HG03280 (cell line): ENCODE measurements around the gene CEP95.
"Not testable (repeated sequence)": the region's sequence is repeated elsewhere in the genome, so short reads cannot be mapped to it uniquely, and the experiment has no call there.

Source experiments
- ATAC-seq: cut with Tn5 transposase; IDR thresholded peaks from one replicate; pipeline ENCODE4 v1.9.1; 2021; ENCODE audit warnings: mild to moderate bottlenecking, moderate library complexity; ENCODE audit not compliant: unreplicated experiment

The CEP95 gene

DNA sequence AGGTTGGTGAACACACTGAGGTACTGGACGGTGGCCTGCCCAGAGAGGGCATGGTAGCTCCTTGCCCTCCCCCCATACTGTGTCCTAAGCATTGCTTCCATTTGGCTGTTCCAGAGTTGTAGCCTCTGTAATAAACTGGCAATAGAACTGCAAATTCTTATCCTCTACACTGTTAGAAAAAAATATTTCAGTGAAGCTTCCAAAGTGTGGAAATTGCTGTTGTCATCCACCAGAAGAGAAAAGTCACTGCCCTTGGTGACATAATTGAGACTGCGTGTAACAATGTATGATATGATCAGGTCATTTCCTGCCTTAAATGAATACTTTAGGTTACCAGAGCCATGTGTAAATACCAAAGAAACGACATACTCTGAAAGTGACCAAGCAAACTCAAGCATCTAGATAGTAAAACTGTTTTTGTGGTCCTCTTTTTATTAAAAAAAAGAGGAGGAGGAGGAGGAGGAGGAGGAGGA lies 65.9 kb downstream of the CEP95 start:
- no peak for ATAC-seq

DNA sequence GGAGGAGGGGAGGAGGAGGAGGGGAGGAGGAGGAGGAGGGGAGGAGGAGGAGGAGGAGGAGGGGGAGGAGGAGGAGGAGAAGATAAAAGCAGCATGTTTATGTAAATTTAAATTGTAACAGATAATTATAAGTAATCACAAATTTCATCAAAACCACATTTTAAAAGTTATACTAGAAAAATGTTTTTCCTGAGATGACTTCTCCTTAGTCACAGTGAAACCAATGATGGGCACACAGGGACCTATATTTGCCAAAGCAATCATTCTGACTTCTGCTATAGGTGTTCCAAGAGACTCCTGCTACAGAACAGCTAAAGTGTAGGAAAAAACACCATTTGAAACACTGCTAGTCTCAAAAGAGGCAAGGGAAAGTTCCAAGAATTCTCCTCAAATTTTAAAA lies 66.4 kb downstream of the CEP95 start:
- ATAC-seq, result no peak

DNA sequence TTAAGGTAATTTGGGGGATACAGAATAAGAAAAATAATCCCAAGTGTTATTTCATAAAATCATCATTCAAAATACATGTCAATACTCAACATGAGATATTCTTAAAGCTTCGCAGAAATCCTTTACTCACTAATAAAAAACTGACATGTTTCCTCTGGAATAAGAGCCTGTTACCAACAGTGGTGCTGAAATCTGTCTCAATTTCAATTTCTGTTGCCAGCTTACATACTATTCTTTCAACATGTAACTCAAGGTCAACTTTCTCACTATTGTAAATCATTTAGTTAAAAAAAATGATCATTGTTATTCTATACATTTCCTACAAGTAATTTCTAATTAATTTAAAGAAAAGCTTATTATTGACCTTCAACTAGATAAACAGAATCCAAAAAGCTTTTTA lies 67.9 kb downstream of the CEP95 start:
- no peak for ATAC-seq

DNA sequence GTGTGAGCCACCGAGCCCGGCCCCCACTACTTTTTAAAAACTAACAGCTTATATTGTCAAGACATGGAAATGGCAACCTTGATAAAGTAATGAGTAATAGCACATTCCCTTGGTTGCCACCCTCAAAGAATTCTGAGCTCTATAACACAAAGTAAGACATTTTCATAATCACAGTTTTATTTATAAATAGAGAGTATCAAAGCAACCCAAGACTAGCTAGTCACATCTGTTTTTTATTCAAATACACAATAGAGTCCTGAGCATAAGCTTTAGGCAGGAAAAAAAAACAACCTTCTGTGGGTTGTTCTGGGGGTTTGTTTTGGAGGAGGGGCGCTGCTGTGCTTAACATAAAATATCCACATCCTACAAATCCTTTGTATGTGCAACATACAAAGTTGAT lies 68.7 kb downstream of the CEP95 start:
- ATAC-seq, result no peak

DNA sequence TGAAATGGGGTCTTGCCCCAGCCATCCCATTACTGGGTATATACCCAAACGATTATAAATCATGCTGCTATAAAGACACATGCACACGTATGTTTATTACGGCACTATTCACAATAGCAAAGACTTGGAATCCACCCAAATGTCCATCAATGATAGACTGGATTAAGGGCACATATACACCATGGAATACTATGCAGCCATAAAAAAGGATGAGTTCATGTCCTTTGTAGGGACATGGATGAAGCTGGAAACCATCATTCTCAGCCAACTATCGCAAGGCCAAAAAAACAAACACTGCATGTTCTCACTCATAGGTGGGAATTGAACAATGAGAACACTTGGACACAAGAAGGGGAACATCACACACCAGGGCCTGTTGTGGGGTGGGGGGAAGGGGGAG lies 70.2 kb downstream of the CEP95 start:
- not testable (repeated sequence) for ATAC-seq

DNA sequence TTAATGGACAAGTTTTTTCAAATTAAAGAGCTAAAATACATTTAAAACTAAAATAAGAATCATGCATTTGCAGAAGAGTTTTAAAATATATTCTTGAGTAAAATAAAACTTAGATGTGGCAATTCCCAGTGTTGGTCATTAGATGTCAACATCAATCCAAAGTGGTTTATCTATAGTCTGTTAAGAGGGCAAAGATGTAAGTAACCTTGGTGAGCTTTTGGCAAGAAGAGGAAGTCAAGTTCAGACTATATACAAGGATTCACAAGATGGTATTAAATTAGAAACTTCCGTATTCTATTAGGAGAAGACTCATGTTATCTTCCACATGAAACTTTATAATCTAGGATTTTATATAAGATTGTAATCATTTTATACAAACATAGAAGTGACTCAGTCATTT lies 73.1 kb downstream of the CEP95 start:
- no peak for ATAC-seq

DNA sequence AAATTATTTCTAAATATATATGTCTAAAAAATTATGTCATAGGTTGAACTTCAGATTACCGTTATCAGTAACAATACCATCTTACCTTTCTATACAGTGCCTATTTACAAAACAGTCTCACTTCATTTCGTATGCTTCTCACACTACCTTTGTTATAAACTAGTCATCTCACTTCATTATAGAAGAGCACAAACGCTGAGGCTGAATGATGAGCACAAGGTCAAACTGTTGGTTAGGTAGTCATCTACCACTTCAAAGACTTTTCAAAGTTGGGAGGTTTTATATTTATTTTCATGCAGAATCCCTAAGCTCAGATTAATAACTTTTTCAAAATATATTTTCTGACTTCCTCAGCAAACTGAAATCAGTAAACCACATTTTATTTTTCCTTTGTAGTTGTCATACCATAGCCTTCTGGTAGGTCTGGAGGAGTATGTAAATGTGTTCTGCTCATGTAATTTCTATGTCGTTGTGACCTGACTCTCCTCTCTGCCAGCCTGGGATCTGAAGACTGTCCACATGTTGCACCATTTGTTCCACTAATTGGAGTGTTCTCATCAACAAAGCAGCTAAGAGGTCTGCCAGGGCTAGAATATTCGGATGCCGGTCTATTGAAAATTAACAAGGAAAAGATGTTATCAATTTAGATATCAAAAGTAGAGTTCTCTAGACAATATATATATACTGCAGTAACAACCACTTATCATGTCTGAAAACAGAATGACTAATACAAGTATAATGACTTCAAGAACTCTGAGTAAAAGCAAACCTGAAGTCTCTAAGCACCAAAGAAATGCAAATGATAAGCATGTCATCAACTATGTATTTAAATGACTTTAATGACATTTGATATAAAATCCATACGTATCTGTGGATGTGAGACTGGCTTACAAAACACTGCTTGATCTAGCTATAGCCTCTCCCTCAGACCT lies 73.9 kb downstream of the CEP95 start:
- ATAC-seq, result no peak

DNA sequence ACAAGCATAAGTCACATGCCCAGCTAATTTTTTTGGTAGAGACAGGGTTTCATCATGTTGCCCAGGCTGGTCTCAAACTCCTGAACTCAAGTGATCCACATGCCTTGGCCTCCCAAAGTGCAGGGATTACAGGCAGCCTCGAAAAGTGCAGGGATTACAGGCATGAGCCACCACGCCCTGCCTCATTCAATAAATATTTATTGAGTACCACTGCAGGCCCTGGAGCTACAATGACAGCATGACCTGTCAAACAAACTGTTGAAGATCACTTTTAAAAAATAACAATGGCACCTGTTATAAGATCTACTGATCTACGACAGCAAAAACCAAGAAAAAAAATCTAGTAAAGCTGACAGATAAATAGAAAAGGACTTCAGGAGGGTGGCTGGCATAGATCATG lies 76.3 kb downstream of the CEP95 start:
- no peak for ATAC-seq

DNA sequence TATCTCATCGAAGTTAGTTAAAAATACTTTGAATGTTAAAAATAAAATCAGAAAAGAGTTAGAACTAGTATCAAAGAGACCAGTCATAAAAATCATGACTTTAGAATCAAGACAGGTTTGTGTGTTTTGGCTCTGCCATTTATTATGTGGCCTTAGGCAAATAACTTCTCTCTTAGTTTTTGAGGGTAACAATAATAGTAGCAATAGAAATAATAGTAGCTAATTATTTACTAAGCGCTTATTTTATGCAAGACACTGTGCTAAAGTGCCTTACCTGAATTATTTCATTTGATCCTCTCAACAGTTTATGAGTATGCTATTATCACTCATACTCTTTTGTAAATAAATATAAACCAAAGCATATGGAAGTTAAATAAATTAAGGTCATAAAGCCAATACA lies 78.4 kb downstream of the CEP95 start:
- ATAC-seq, result no peak
